Measurements from ENCODE around the gene HOXB13.

DNA sequence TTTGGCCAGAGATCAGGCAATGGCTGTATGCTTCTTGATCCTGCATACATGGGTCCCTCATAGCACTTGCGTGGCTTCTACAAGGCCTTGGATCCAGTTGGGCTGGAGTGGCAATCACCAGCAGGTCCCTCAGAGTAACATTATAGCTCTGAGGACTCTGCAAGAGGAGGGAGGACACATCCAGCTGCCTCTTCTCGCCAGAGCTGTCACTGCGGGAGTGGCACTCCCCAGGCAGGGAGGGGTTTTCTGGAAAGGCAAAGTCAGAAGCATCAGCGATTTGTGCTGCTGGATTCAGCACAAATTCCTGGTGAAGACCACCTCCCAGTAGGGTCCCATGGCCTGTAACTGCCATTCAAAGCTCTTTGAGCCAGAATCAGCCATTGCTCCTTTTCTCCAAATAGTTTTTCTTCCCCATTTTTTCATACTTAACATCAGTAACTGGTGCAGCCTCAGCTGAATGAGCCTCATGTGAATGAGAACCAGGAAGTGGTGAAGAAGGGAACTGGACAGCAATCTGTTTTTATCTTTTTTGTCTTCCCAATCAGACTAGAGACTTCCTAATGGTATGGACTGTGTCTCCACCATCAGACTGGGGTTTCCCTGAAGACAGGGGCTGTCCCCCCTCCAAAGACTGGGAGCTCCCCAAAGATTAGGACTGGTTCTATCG is 40.6 kb upstream of the HOXB13 start:
- TF ChIP-seq RAD21 (conservative IDR thresholded peaks at IDR 0.05), result no peak
- no peak for TF ChIP-seq EZH2 (IDR thresholded peaks at IDR 0.05; ENCODE audit: borderline replicate concordance, insufficient read depth, low read length, poor library complexity, severe bottlenecking)

All from neural cell (in vitro differentiated cells).